Neural progenitor cell (in vitro differentiated cells): Measurements from ENCODE around the gene NAPB.

ENCODE experiments used
- EZH2 ChIP-seq: fragments of 200-600 bp; sonication (generic); IDR thresholded peaks from 2 replicates; pipeline ENCODE4 v1.6.1; 2017; ENCODE audit warnings: antibody characterized with exemption, mild to moderate bottlenecking, moderate library complexity
- EZH2phosphoT487 ChIP-seq: fragments of 200-600 bp; sonication (generic); IDR thresholded peaks from 2 replicates; pipeline ENCODE4 v1.6.1; 2017; ENCODE audit warnings: antibody characterized with exemption
- TF ChIP-seq, protein P1 (sequence below): fragments of 200-600 bp; sonication (generic); IDR thresholded peaks from 2 replicates; pipeline ENCODE4 v1.5.1; 2017; ENCODE audit warnings: antibody characterized with exemption, mild to moderate bottlenecking

DNA sequence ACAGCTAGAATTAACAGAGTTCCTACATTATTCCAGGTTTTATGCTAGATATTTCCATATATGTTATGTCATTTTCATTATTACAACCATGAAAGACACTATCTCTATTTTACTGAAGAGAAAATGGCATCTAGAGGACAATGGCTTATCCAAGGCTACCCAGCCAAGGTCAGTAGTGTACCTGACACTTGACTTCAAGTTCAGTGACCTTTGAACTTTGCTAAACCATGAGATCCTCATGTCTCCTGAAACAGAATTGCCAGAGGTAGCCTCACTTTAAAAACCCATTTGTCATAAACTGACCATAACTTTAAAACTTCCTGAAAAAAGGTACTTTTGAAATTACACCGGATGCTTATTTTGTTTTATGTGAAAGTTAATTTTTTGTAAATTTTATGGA, 14.4 kb downstream of the NAPB start:
- TF ChIP-seq, protein P1, sequence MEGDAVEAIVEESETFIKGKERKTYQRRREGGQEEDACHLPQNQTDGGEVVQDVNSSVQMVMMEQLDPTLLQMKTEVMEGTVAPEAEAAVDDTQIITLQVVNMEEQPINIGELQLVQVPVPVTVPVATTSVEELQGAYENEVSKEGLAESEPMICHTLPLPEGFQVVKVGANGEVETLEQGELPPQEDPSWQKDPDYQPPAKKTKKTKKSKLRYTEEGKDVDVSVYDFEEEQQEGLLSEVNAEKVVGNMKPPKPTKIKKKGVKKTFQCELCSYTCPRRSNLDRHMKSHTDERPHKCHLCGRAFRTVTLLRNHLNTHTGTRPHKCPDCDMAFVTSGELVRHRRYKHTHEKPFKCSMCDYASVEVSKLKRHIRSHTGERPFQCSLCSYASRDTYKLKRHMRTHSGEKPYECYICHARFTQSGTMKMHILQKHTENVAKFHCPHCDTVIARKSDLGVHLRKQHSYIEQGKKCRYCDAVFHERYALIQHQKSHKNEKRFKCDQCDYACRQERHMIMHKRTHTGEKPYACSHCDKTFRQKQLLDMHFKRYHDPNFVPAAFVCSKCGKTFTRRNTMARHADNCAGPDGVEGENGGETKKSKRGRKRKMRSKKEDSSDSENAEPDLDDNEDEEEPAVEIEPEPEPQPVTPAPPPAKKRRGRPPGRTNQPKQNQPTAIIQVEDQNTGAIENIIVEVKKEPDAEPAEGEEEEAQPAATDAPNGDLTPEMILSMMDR = no peak
- TF ChIP-seq EZH2 = no peak
- no peak for TF ChIP-seq EZH2phosphoT487
